Glomerular visceral epithelial cell (primary cell): Measurements from ENCODE around the gene CACNA1D.

Experiments used
- DNase-seq: peaks from one replicate; pipeline ENCODE4 v3.0.0-alpha.2; 2016; ENCODE audit errors: extremely low spot score

The CACNA1D gene

DNA sequence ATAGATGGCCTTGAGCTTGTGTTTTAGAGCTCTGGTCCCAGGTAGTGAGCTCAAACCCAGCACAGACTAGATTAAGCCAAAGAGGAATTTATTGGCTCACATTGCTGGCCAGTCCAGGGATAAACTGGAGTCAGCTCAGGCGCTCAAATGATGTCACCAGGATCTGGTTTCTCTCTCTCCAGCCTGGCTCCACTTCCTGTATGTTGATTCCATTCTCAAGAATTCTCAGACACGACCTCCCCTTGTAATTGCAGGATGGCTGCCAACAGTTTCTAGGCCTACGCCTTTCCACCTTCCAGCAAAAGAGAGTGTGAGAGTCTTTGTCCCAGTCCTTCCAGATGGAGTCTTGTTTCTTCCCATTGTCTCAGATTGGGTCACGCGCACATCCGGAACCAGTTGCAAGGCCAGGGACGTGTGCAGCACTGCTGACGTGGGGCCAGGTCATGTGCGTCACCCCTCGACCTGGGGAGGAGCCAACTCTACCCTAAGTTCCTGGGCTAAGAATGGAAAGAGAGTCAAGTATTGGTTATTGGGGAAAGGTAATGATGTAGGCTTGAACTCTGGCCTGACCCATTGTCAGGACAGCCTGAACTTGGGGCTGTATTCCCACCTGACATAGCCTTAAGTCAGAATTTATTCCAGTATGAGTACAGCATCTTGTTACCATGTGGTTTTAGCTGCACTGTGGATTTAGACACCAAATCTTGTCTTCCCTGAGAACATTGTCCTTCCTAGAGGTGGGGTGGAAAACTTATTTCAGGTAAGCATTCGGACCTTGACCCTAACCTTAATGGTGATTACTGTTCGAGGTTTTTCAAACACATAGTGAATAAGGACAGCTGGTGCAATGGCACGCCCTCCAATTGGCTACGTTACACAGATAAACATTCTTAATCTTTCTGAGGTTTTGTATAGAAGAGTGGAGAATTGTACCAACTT, 31.6 kb downstream of the CACNA1D start:
- DNase-seq = no peak

DNA sequence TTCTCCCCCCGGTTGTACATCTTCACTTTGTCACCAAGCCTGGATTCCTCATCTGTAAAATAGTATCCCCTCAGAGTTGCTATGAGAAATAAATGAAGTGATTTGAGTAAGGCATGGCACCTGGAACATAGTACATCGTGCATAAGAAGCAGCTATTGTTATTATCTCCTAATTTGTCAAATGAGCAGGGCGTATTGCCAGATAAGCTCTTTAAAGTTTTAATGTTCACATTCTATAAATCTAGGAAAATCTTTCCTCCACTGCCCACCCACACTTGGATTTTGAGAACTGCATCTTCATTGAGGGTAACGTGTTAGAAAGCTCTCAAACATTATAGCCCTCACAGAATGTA, 32.3 kb downstream of the CACNA1D start:
- no peak for DNase-seq

- DNase-seq = no peak
These were observed 35.8 kb downstream of the CACNA1D start for GRCh38 chr3:53530205-53530604.

DNA sequence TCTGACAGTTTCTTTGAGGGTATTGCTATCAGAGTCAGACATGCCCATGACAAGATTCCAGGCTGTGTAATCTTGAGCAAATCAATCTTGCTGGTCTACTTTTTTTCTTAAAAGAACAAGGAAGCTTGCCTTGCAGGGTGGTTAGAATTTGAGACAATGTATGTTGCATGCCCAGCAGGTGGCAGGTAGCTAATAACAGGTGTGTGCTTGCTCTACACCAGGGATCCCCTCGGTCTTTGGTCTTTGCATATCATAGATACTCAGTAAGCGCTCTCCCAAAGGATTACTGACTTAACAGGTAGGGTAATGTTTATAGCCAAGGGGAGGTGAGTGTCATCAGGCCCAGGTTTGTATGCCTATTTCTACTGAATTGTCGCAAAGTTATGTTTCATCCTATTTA, 37.3 kb downstream of the CACNA1D start:
- no peak for DNase-seq

DNA sequence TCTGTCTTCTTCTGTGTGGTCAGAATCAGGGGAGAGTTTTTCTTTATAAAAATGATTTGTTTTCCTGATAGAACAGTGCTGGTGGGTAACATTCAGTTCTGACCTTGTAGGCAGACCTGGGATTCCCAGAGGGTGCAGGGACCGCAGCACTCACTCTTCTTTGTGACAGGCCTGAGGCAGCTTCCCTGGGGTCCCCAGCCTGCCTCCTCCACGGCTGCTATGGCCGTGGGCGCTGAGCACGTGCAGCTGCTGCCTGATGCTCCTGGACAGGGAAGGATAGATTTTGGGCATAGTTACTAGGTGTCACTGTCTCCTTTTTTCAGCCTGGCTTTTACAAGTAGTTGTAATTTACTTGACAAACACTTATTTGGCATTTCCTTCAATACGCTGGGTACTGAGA, 39.1 kb downstream of the CACNA1D start:
- DNase-seq = no peak

DNA sequence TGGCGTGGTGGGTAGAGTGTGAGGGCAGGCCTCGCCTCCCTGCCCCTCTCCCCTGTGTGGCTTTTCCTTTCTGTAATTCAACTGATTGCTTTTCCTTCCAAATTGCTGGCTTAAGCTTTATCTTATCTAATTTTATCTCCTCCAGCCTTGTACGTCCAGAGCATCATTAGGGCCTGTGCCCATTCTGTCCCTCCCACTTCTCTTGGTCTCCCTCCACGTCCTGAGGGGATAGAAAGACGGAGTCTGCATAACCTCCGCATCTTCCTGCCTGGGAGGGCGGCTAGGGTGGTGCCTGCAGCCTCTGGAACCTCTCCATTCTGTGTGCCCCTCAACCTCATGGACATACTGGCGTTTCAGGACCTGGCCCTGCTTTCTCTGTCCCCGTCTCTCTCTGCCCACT, 39.8 kb downstream of the CACNA1D start:
- DNase-seq = no peak

DNA sequence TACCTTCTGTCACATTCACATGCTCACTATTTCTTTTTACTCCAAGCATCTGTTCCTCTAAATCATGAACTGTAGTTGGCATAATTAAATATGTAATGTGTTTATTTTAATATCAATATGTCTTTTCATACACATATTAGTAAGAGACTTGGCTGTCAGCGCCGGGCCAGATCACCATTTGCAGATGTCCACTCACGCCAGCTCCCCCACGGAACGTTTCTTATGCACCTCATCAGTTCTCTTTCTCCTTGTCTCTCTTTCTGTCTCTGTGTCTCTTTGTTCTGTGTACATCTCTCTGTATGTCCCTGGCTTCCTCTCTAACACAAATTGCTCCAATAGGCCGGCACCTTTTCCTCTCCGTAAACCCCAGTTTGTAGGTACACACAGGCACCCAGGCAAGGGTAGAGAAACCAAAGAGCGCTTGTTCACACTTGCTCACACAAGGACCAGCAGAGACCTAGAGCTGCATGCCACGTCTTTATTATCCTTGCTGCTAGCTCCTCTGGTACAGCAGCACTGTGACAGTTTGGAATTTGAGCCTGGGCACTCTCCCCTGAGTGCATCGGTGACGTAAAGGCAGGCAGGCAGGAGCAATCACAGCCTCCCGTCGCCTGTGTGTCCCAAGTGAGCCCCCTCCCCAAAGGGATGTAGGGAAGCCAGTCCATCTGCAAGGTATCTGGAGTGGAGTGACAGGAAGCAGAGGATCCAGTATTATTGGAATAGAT, 40.4 kb downstream of the CACNA1D start:
- DNase-seq = no peak

GRCh38 chr3:53536282-53536681, 41.9 kb downstream of the CACNA1D start:
- DNase-seq = no peak

GRCh38 chr3:53544357-53544756, 49.9 kb downstream of the CACNA1D start:
- peak; percentile 2 for DNase-seq

DNA sequence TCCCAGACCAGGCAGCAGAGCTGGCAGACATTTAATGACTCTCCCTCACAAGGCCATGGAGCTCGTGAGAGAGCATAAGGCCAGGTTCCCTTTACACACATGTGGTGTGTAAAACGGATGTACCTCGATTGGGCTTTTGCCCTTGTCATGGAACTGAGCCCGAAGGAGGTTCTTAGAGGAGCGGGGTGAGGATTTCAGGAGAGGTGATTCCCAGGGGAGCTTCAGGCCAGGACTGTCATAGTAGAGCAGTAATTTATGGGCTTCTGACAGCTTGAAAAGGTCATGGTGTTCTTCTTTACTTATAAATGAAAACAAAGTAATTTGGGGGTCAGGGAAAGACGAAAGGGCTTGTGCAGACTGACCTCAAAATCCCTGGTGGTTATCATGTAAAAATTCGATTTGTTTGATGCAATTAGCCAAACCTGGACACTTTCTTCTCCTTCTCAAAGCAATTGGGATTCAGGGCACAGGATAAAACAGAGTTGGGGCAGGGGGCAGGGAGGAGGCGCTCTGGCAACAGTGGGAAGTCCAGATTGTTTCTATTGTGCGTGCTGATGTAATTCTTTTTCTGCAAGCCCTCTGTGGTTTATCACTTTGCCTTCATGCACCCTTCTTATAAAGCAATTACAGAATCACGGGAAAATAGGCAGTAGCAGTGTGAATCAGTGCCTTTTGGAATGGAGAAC, 51.0 kb downstream of the CACNA1D start:
- DNase-seq = no peak

GRCh38 chr3:53545996-53546359, 51.6 kb downstream of the CACNA1D start:
- no peak for DNase-seq

DNA sequence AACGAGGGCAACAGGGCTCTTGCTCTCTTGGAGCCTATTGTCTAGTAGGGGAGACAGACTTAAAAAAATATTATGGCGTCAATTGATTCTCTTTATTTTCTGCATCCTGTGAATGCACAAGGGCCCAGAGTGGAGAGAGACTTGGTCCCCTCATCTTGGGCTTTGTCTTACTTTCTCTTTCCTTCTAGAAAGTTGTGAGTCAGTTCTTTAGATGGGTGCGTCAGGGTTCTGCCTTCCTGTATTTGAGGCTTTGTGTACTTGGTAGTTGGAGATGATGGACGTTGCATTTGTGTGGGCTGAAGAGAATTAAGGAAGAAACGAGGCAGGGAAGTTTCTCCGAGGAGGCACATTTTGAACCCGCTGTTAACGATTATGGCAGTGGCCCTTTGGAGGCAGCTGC, 52.9 kb downstream of the CACNA1D start:
- no peak for DNase-seq

- DNase-seq = no peak
These were observed 55.7 kb downstream of the CACNA1D start for GRCh38 chr3:53550005-53550620.

GRCh38 chr3:53551324-53551723, 56.9 kb downstream of the CACNA1D start:
- no peak for DNase-seq

GRCh38 chr3:53552730-53553129, 58.3 kb downstream of the CACNA1D start:
- no peak for DNase-seq

GRCh38 chr3:53553200-53553599, 58.8 kb downstream of the CACNA1D start:
- DNase-seq = no peak

DNA sequence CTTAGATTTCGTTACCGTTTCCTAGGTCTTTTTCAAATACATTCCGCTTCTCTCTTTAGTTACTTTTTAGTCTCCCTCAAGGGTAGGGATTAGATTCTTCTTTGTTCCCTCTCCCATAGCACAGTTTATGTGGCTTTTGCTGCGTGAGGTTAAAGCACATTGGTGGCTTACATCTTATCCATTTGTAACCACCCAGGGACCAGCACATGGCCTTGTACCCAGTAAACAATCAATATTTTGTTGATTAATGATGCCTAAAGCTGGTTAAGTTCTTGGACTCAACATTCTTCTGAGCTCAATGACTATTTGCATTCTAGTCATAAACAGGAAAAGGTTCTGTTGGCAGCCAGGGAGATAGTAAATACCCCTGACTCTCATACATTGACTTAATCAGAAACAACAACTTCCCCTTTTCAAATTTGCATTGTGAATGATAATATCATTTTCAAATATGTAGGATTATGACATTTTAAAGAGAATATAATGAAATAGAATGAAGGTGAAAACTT, 60.2 kb downstream of the CACNA1D start:
- DNase-seq = no peak

DNA sequence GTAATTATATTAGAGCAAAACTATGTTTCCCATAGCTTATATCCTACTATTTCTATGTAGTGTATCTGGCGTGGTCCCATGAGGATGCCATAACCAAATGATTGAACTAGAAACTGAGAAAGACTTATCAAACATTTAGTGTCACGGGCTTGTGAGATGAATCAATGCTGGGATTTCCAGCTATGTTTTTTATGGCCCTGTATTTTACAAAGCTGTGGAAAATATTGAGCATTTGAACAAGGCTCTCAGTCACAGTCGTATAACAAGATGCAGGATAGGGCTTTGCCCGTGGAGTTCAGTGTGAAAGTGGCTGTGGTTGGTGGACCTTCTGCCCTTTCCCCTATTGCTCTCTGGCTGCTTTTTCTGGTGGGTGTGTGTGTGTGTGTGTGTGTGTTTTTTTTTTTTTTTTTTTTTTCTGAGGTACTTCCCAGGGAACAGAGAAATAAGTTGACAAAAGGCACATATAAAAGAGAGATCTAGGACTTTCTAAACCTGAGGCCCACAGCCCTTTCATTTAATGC, 60.7 kb downstream of the CACNA1D start:
- no peak for DNase-seq

- no peak for DNase-seq
These were observed 72.2 kb downstream of the CACNA1D start for GRCh38 chr3:53566461-53567145.

DNA sequence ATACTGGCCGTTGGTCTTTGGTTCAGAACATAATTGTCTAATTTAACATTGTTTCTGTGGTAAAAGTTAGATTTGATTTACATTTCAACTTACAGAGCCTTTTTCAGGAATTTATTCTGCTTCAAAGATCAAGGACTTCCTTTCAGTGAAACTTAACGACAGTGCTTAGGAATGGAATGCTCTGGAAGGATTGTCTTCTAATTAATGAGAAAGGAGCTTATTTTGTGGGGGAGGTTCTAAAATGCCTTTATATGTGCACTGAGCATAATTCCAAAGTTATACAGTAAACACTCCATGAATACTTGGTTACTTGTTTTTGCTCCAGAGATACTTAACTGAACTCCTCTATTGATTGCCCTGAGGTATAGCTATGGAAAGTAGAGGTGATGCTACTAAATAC, 75.7 kb downstream of the CACNA1D start:
- no peak for DNase-seq

- peak; percentile 2 for DNase-seq
These were observed 76.3 kb downstream of the CACNA1D start for GRCh38 chr3:53570709-53571108.
